GM21737 (cell line): Measurements from ENCODE around the gene CTF1.

Experiments
- ATAC-seq: cut with Tn5 transposase; IDR thresholded peaks from one replicate; pipeline ENCODE4 v1.9.1; 2021; ENCODE audit warnings: mild to moderate bottlenecking, moderate library complexity; ENCODE audit not compliant: unreplicated experiment

The CTF1 gene

DNA sequence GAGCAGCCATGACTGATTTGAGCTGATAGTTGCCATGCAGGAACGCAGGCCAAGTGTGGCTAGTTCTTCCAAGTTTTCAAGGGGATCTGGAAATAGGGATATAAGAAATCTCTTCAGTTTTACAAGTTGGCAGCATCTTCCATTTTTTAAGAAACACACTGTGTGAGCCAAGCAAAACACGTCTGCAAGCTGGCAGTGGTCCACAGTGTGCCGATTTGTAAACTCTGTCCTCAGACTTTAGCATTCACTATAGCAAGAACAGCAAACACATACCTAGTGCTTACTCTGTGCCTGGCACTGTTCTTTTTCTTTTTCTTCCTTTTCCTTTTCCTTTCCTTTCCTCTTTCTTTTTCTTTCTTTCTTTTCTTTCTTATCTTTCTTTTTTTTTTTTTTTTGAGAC, 55.3 kb downstream of the CTF1 start:
- ATAC-seq = no peak

DNA sequence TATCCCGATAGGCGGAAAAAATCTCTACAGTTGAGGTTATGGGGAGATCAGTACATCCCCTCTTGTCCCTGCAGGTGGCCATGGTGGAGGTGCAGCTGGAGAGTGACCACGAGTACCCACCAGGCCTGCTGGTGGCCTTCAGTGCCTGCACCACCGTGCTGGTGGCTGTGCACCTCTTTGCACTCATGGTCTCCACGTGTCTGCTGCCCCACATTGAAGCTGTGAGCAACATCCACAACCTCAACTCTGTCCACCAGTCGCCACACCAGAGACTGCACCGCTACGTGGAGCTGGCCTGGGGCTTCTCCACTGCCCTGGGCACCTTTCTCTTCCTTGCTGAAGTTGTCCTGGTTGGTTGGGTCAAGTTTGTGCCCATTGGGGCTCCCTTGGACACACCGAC, 56.7 kb downstream of the CTF1 start:
- no peak for ATAC-seq
